GM19395 (cell line): Measurements from ENCODE around the gene SCYGR7.
"Not testable (repeated sequence)": the region's sequence is repeated elsewhere in the genome, so short reads cannot be mapped to it uniquely, and the experiment has no call there.

Experiments
- ATAC-seq: cut with Tn5 transposase; IDR thresholded peaks from one replicate; pipeline ENCODE4 v1.9.1; 2021; ENCODE audit warnings: mild to moderate bottlenecking, moderate library complexity; ENCODE audit not compliant: unreplicated experiment

Gene SCYGR7, protein sequence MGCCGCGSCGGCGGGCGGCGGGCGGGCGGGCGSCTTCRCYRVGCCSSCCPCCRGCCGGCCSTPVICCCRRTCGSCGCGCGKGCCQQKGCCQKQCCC

GRCh38 chr2:227728035-227728434, at the start of gene SCYGR7:
SCYGR7 (plus strand) TSS chr2:227728335; CDS start chr2:227728335, 0 bp downstream.
- ATAC-seq, result no peak

DNA sequence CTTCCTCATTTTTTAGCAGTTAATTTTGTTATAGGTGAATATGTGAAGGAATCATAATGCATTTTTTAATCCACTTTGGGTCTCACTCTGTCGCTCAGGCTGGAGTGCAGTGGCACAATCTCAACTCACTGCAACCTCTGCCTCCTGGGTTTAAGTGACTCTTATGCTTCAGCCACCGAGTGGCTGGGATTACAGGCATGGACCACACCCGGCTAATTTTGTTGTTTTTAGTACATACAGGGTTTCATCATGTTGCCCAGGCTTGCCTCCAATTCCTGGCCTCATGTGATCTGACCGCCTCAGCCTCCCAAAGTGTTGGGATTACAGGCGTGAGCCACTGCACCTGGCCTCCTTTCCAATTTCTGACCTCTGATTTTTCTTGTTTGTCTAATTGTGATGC, 43.9 kb upstream of the SCYGR7 start:
- ATAC-seq, result no peak

DNA sequence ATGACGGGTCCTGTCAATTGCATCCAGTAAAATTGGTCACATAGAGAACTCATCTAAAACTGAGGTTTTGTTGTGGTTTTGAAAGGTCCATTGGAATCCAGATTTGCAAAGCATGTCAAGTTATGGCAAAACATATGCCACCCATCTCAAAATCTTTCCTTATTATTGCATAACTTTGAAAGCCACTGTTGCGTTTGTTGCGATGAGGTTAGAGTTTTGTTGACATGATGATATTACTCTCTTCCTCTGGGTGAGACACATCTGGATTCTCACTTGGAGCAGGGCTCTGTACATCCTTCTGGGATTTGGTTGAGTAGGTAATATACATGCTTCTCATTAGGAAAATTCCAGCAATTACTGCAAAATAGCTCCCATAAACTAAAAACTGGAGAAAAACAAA, 40.9 kb upstream of the SCYGR7 start:
- no peak for ATAC-seq

DNA sequence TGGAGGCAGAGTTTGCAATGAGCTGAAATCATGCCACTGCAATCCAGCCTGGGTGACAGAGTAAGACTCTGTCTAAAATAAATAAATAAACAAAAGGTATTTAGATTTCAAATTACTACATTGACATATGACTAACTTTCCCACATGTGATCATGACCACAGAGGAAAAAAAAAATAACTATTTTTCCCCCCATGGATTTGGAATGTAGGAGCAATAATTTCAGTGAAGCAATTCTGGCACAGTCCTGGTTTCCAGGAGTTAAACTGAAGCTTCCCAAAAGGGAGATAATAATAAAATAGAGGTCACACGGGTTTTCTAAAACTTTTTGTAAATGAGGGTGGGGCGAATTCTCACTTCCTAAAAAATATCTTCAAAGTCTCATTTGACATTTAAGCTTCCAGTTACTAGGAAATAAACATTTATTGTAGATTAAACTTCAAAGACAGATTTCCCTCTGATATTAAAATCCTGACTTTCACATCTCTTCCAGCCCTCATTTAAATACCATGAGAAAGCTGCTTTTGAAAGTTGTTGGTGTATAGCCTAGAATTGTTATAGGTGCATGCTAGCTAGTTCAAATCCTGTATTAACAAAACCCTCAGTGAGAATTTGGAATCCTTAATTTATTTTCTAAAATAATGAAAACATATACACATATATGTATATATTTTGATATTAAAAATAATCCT, 31.0 kb upstream of the SCYGR7 start:
- ATAC-seq, result no peak

DNA sequence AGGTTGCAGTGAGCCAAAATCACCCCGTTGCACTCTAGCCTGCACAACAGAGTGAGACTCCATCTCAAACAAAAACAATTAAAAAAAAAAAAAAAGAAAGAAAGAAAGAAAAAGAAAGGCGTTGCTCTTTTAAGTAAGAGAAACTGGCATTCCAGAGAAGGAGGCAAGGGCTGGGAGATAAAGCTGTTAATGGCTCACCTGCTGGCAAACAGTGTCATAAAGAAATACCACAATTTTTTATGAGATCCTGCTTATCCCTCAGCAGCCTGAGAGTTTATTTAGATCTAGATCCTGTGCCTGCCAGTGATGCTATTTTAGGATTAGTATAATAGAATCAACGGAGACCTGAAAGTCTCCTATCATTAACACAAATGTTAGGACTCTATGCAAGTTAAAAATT, 26.6 kb upstream of the SCYGR7 start:
- no peak for ATAC-seq

GRCh38 chr2:227703280-227703732, 24.8 kb upstream of the SCYGR7 start:
- no peak for ATAC-seq

- ATAC-seq, result no peak
Observed at GRCh38 chr2:227703961-227704360, 24.2 kb upstream of the SCYGR7 start.

- no peak for ATAC-seq
Observed at GRCh38 chr2:227706859-227707258, 21.3 kb upstream of the SCYGR7 start.

DNA sequence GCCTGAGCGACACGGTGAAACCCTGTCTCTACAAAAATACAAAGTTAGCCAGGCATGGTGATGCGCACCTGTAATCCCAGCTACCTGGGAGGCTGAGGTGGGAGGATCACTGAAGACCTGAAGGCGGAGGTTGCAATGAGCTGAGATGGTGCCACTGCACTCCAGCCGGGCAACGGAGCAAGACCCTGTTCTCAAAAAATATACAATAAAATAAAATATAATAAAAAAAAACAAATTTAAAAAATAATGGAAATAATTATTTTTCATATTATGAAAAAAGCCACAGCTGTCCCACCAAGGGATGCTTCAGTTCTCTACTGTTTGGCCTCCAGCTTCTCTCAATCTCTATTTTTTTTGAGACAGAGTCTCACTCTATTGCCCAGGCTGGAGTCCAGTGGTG, 20.7 kb upstream of the SCYGR7 start:
- ATAC-seq, result no peak

DNA sequence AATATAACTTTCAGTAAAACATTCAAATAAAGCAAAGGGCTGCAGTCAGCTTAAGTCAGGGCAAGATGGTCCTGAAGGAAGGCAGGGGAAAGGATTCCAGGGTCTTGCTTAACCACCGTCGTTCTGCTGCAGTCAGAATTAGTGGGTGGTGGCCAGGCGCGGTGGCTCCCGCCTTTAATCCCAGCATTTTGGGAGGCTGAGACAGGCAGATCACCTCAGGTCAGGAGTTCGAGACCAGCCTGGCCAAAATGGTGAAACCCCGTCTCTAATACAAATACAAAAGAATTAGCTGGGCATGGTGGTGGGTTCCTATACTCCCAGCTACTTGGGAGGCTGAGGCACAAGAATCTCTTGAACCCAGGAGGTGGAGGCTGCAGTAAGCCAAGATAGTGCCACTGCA, 17.1 kb upstream of the SCYGR7 start:
- ATAC-seq, result no peak

GRCh38 chr2:227713291-227713690, 14.8 kb upstream of the SCYGR7 start:
- no peak for ATAC-seq

- ATAC-seq, result no peak
Observed at GRCh38 chr2:227716501-227716900, 11.6 kb upstream of the SCYGR7 start.

DNA sequence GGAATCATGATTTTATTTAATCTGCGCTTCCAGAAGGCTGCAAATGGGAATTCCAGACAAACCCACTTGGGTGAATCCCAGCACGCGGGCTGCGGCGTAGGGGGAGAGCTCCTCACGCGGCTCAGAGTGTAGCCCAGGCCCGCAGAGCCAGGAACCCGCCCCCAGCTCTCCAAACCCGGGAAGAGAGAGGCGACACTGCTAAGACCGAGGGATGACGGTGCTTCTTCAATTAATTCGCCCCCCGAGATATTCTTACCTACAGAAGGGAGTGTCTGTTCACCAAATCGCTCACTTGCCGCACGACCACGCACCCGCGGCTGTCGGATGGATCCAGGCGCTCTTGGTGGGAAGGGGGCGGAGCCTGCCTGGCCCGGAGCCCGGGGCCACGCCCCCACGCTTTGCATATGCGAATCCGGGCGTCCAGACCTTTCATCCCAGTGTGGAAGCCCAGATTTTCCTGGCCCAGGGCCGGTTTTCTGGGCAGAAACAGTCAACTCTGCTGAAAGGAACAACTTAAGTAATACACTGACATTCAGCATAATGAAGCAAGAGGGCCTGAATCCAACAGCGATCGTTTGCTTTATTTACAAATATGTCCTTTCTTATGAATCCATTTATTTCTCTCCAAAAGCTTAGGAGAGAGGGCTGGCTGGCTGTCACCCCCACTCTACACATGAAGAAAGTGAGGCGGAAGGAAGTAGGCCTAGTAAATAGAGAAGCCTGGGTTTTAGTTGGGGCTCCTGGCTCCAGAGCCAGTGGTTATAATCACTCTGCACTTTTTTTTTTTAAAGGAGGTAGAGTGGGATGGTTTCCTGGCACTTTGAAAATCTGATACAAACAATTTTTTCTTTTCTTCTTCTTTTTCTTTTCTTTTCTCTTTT, 10.2 kb upstream of the SCYGR7 start, which contains the start of gene SLC19A3:
Gene SLC19A3 (minus strand): TSS at position 342 of the 881 bp plus-strand sequence. CDS start 15,710 bp downstream, outside the sequence.
- ATAC-seq, result no peak

GRCh38 chr2:227719641-227720040, 8.5 kb upstream of the SCYGR7 start:
- no peak for ATAC-seq

- ATAC-seq, result no peak
Observed at GRCh38 chr2:227720680-227721079, 7.5 kb upstream of the SCYGR7 start.

DNA sequence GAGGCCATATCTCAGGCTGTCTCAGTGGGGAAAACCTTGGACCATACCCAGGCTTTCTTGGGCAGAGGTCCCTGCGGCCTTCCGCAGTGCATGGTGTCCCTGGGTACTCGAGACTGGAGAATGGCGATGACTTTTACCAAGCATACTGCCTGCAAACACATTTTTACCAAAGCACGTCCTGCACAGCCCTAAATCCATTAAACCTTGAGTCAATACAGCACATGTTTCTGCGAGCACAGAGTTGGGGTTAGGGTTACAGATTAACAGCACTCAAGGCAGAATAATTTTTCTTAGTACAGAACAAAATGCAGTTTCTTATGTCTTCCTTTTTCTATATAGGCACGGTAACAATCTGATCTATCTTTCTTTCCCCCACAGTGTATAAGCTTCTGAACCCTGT, 5.3 kb upstream of the SCYGR7 start:
- not testable (repeated sequence) for ATAC-seq

DNA sequence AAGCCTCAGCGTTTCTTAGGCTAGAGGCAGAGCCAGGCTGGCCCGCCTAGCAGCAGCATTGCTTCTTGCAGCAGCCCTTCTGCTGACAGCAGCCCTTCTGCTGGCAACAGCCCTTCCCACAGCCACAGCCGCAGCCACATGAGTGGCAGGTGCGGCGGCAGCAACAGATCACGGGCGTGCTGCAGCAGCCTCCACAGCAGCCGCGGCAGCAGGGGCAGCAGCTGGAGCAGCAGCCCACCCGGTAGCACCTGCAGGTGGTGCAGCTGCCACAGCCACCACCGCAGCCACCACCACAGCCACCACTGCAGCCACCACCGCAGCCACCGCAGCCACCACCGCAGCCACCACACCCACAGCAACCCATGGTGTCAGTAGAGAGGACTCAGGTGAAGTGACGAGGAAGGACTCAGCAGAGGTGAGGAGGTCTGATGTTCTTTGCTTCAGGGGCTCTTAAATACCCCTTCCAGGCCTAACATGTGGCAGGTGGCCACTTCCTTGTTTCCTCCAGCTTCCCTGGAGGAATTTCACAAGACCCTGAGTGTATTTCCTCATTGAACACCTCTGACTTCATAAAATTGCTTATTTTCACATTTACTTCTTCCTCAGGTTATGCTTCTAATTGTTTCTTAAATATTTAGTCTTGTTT, 3.6 kb upstream of the SCYGR7 start, which contains the start of gene SCYGR6:
Gene SCYGR6 (minus strand): TSS at position 364 of the 646 bp plus-strand sequence. CDS start 0 bp downstream, at position 364.
- ATAC-seq, result no peak

- ATAC-seq, result no peak
Observed at GRCh38 chr2:227739351-227739750, 11.2 kb downstream of the SCYGR7 start.

DNA sequence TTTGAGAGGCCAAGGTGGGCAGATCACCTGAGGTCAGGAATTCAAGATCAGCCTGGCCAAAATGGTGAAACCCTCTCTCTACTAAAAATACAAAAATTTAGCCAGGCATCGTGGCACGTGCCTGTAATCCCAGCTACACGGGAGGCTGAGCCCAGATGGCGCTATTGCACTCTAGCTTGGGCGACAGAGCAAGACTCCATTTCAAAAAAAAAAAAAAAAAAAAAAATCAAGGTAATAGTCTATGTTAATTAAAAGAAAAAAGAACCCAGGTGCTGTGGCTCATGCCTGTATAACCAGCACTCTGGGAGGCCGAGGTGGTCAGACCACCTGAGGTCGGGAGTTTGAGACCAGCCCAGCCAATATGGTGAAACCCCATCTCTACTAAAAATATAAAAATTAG, 12.6 kb downstream of the SCYGR7 start:
- not testable (repeated sequence) for ATAC-seq

DNA sequence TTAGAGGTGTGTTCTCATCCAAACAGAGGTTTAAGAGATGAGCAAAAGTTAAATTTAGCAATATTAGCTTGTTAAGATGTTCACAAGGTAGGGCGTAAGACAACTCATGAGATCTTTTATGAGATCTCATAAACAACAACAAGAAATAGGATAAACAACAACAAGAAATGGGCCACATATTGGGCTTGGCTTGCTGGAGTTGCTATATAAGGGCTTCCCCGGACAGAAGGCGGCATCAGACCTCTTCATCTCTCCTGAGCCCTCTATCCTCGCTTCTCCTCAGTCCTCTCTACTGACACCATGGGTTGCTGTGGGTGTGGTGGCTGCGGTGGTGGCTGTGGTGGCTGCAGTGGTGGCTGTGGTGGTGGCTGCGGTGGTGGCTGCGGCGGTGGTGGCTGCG, 17.5 kb downstream of the SCYGR7 start, which contains the start of gene SCYGR8:
Gene SCYGR8 (plus strand): TSS at position 301 of the 400 bp plus-strand sequence. CDS start 0 bp downstream, at position 301.
- no peak for ATAC-seq

- no peak for ATAC-seq
Observed at GRCh38 chr2:227748079-227748478, 19.9 kb downstream of the SCYGR7 start.
